ENCODE data around the gene HYAL2. TPM values are rescaled to one million over a fixed set of nuclear protein-coding genes. Genes with fewer than 3 reads are reported as not detected.

Gene HYAL2
- total RNA-seq, 2 experiments from 2014 or later: 7.7 to 19.7 TPM

DNA sequence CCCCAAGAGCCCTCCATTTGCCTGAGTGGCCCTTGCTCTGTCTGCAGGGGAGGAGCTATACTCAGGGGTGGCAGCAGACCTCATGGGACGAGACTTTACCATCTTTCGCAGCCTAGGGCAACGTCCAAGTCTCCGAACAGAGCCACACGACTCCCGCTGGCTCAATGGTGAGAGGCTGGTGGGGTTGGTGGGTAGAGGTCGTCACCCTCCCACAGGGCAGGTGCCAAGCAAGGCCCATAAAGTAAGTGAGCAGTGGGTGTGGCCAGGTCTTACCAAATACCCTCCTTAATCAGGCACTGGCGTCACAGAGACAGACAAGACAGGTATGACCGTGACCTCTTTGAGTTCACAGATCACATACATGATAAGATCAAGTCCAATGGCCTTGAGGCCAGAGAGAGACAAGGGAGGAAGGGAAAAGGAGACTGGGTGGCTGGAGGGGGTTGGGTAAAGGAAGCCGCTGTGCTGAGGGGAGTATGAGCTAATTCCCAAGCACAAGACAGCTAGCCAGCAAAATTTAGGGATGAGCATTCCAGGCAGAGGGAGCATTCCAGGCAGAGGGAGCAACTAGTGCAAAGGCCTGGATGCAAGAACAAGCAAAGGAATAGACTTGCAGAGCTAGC, 51.1 kb downstream of the HYAL2 start:
- no peak for DNase-seq (ENCODE audit: low spot score)
- no peaks in the 10 kb centered on the region for H3K79me2 ChIP-seq (ENCODE audit: insufficient read depth, low read depth, low read length)
- intact Hi-C loops (cut with micrococcal nuclease; ENCODE audit: unreplicated experiment): no loop called here
- no peak overlapping the region for H3K4me3 ChIP-seq (ENCODE audit: low read depth, low read length, poor library complexity, severe bottlenecking)
- no peaks in the 10 kb centered on the region for H3K9me3 ChIP-seq (ENCODE audit: low read length)
- CTCF ChIA-PET (ENCODE audit: unreplicated experiment): no interaction called here
- no peak overlapping the region for H2AFZ ChIP-seq (ENCODE audit: low read length)
- BruUV-seq (replicated peaks): no TSS peak
- TF ChIP-seq EZH2phosphoT487 (IDR thresholded peaks at IDR 0.05; ENCODE audit: borderline replicate concordance, low read depth, low read length): no peak
- TF ChIP-seq, protein P1, sequence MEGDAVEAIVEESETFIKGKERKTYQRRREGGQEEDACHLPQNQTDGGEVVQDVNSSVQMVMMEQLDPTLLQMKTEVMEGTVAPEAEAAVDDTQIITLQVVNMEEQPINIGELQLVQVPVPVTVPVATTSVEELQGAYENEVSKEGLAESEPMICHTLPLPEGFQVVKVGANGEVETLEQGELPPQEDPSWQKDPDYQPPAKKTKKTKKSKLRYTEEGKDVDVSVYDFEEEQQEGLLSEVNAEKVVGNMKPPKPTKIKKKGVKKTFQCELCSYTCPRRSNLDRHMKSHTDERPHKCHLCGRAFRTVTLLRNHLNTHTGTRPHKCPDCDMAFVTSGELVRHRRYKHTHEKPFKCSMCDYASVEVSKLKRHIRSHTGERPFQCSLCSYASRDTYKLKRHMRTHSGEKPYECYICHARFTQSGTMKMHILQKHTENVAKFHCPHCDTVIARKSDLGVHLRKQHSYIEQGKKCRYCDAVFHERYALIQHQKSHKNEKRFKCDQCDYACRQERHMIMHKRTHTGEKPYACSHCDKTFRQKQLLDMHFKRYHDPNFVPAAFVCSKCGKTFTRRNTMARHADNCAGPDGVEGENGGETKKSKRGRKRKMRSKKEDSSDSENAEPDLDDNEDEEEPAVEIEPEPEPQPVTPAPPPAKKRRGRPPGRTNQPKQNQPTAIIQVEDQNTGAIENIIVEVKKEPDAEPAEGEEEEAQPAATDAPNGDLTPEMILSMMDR (conservative IDR thresholded peaks at IDR 0.05; ENCODE audit: low read length): no peak
- H4K20me1 ChIP-seq (ENCODE audit: insufficient read depth, low read length): no peaks in the 10 kb centered on the region
- no peaks in the 10 kb centered on the region for H3K9me2 ChIP-seq (ENCODE audit: insufficient read depth, low read length)
- POLR2A ChIA-PET: interaction anchor here (0.7 kb wide), 1 partner anchor 25 kb away, joined by 3 read pairs; no protein-coding TSS in a partner anchor
- H3K36me3 ChIP-seq (ENCODE audit: insufficient read depth, low read length): no peaks in the 10 kb centered on the region
- no peak overlapping the region for H3K27ac ChIP-seq (ENCODE audit: low read depth, low read length, poor library complexity, severe bottlenecking)
- H3K4me2 ChIP-seq (ENCODE audit: low read length): no peak overlapping the region
- H3K4me1 ChIP-seq (ENCODE audit: insufficient read depth, low read length, poor library complexity, severe bottlenecking): peaks cover 5% of the 10 kb centered on the region

DNA sequence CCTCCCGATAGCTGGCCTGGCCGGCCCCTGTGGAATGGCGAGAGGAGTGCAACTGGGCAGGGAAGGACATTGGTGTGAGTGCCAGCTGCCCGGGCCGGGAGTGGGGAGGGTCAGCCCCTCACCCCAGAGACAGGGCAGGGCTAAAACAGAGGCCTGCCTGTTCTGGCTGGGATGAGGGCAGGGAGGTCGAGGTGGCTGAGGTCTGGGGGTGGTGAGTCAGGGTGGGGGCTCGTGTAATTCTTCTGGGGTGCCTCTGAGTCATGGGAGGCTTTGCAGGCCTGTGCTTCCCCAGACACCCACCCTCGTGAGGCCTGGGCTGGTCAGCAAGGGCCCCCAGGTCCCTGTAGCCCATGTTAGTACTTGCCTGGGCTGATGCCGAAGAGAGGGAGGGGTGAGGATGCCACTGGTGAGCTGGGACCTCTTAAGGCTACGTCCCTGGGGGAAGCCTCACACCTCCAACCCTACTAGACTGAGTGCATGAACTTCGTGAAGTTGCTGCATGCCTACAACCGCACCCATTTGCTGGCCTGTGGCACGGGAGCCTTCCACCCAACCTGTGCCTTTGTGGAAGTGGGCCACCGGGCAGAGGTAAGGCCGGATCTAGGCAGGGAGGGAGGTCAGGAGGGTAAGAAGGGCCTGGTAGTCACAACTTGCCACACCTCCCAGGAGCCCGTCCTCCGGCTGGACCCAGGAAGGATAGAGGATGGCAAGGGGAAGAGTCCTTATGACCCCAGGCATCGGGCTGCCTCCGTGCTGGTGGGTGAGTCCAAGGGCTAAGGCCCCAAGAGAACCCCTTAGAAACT, 51.9 kb downstream of the HYAL2 start:
- H3K4me1 ChIP-seq (ENCODE audit: insufficient read depth, low read length, poor library complexity, severe bottlenecking): peaks cover 5% of the 10 kb centered on the region
- H3K9me3 ChIP-seq (ENCODE audit: low read length): no peaks in the 10 kb centered on the region
- H3K79me2 ChIP-seq (ENCODE audit: insufficient read depth, low read depth, low read length): no peaks in the 10 kb centered on the region
- H3K4me3 ChIP-seq (ENCODE audit: low read depth, low read length, poor library complexity, severe bottlenecking): no peak overlapping the region
- H2AFZ ChIP-seq (ENCODE audit: low read length): no peak overlapping the region
- no peak overlapping the region for H3K27ac ChIP-seq (ENCODE audit: low read depth, low read length, poor library complexity, severe bottlenecking)
- H4K20me1 ChIP-seq (ENCODE audit: insufficient read depth, low read length): no peaks in the 10 kb centered on the region
- ChIA-PET POLR2A (interaction anchor here (0.6 kb wide), 1 partner anchor 9 kb away, joined by 3 read pairs; no protein-coding TSS in a partner anchor), CTCF (ENCODE audit: unreplicated experiment) (no interaction called here)
- no peak for DNase-seq (ENCODE audit: low spot score)
- H3K4me2 ChIP-seq (ENCODE audit: low read length): no peak overlapping the region
- no peaks in the 10 kb centered on the region for H3K36me3 ChIP-seq (ENCODE audit: insufficient read depth, low read length)
- BruUV-seq (replicated peaks): no TSS peak
- TF ChIP-seq, protein P1 (conservative IDR thresholded peaks at IDR 0.05; ENCODE audit: low read length): no peak
- TF ChIP-seq EZH2phosphoT487 (IDR thresholded peaks at IDR 0.05; ENCODE audit: borderline replicate concordance, low read depth, low read length): no peak
- intact Hi-C loops (cut with micrococcal nuclease; ENCODE audit: unreplicated experiment): no loop called here
- no peaks in the 10 kb centered on the region for H3K9me2 ChIP-seq (ENCODE audit: insufficient read depth, low read length)

DNA sequence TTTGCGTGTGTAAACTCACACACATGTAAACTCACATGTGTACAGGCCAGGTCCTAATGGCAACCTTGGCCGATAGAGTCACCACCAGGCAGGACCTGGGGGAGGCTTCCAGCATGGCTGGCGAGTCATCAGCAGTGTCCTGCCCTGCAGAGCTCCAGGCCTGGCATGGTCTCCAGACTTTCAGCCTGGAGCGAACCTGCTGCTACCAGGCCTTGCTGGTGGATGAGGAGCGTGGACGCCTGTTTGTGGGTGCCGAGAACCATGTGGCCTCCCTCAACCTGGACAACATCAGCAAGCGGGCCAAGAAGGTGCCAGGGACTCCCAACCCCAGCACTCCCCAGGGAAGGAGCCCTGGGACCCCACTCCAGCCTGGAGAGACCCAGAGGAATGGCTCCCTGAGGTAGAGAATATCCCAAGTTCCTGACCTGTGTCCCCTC, 52.5 kb downstream of the HYAL2 start:
- H3K79me2 ChIP-seq (ENCODE audit: insufficient read depth, low read depth, low read length): no peaks in the 10 kb centered on the region
- TF ChIP-seq, protein P1 (conservative IDR thresholded peaks at IDR 0.05; ENCODE audit: low read length): no peak
- TF ChIP-seq EZH2phosphoT487 (IDR thresholded peaks at IDR 0.05; ENCODE audit: borderline replicate concordance, low read depth, low read length): no peak
- no peaks in the 10 kb centered on the region for H3K9me3 ChIP-seq (ENCODE audit: low read length)
- H3K4me3 ChIP-seq (ENCODE audit: low read depth, low read length, poor library complexity, severe bottlenecking): no peak overlapping the region
- H3K4me2 ChIP-seq (ENCODE audit: low read length): no peak overlapping the region
- ChIA-PET CTCF (ENCODE audit: unreplicated experiment) (no interaction called here), POLR2A (interaction anchor here (0.6 kb wide), 1 partner anchor 10 kb away, joined by 3 read pairs; no protein-coding TSS in a partner anchor)
- H3K36me3 ChIP-seq (ENCODE audit: insufficient read depth, low read length): no peaks in the 10 kb centered on the region
- peaks cover 5% of the 10 kb centered on the region for H3K4me1 ChIP-seq (ENCODE audit: insufficient read depth, low read length, poor library complexity, severe bottlenecking)
- H4K20me1 ChIP-seq (ENCODE audit: insufficient read depth, low read length): no peaks in the 10 kb centered on the region
- no peak overlapping the region for H3K27ac ChIP-seq (ENCODE audit: low read depth, low read length, poor library complexity, severe bottlenecking)
- no peak for DNase-seq (ENCODE audit: low spot score)
- H2AFZ ChIP-seq (ENCODE audit: low read length): no peak overlapping the region
- no TSS peak for BruUV-seq (replicated peaks)
- no peaks in the 10 kb centered on the region for H3K9me2 ChIP-seq (ENCODE audit: insufficient read depth, low read length)
- intact Hi-C loops (cut with micrococcal nuclease; ENCODE audit: unreplicated experiment): no loop called here
